Activated naive CD4-positive, alpha-beta T cell treated with anti-CD3 and anti-CD28 coated beads, Interleukin-2, amount 50 U/mL, for 72 hours (primary cell): Measurements from ENCODE around the gene MRNIP. TPM values are rescaled to one million over a fixed set of nuclear protein-coding genes. Genes with fewer than 3 reads are reported as not detected.
"Not testable (repeated sequence)": the region's sequence is repeated elsewhere in the genome, so short reads cannot be mapped to it uniquely, and the experiment has no call there.

ENCODE experiments used
- ATAC-seq, 2 donors: fragments of 150-1000 bp; cut with Tn5 transposase; 2 replicates each; pipeline ENCODE4 v1.10.0; 2021; ENCODE audit warnings: mild to moderate bottlenecking in 2 of 2, moderate library complexity in 2 of 2
- DNase-seq, 2 donors: peaks; one replicate each; pipeline ENCODE4 v3.0.0; 2021 to 2022; ENCODE audit warnings: low spot score in 2 of 2
- H3K27ac Mint-ChIP-seq, 2 donors: one replicate each; pipeline ENCODE4 v1.8.0; 2022; ENCODE audit warnings: mild to moderate bottlenecking in 2 of 2, mixed read lengths in 2 of 2
- H3K36me3 Mint-ChIP-seq, 2 donors: one replicate each; pipeline ENCODE4 v1.8.0; 2022; ENCODE audit warnings: mixed read lengths in 2 of 2
- H3K9me3 Mint-ChIP-seq, 2 donors: one replicate each; pipeline ENCODE4 v1.8.0; 2022; ENCODE audit warnings: mixed read lengths in 2 of 2
- total RNA-seq, 2 donors: library from RNA; stranded (reverse); gene quantifications; one replicate each; pipeline ENCODE4 v1.2.3, GENCODE V29; 2022

MRNIP gene
- total RNA-seq, 2 donors from 2014 or later = 15.0 to 25.1 TPM

DNA sequence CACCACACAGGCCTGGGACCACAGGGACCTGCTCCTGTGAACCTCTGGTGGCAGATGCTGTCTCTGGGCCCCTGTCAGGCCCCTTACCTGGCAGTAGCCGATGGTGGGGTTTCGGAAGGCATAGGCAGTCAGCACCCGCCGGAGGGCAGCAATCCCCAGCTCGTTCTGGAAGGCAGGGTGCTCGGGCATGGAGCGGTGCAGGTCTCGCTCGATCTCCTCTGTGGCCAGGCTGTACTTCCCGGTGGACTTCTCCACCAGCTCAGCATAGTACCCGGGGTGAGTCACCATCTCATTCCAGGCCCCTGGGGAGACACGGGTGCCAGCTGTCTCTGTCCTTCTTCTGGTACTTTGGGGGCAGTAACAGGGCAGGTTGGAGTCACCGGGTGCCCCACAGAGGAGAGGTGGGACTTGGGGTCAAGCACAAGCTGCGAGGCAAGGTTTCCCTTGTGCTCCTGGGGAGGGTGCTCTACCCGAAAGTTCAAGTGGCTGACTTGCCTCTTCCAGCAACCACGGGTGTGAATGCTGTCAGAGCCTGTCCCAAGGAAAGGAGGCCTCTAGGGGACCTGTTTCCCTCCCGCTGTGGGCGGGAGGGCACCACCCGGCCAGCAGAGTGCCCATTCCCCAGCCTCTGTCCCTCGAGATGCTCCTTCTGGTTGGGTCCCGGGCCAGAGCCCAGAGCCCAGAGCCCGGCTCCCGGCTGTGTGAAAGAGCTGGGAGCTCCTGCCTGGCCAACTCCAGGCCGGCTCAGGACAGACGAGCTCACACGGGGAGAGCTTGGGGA, 19.8 kb upstream of the MRNIP start:
- DNase-seq = no peak
- Mint-ChIP-seq H3K36me3 (peaks cover 4 to 21% of the 10 kb centered on the region in 2 donors), H3K27ac (no peak overlapping the region), H3K9me3 (peaks cover 2 to 9% of the 10 kb centered on the region in 2 donors)
- ATAC-seq = no peak

DNA sequence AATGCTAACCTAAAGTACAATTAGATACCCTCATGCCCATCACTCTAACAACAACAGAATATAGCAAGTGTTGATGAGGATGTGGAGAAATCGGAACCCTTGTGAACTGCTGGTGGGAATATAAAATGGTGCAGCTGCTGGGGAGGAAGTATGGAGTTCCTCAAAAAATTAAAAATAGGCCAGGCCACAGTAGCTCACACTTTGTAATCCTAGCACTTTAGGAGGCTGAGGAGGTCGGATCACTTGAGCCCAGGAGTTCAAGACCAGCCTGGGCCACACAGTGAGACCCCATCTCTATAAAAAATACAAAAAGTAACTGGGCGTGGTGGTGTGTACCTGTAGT, 18.0 kb upstream of the MRNIP start:
- Mint-ChIP-seq H3K36me3 (peaks cover 0 to 6% of the 10 kb centered on the region in 2 donors), H3K27ac (no peak overlapping the region), H3K9me3 (no peaks in the 10 kb centered on the region)
- ATAC-seq (no peak), DNase-seq (no peak)

DNA sequence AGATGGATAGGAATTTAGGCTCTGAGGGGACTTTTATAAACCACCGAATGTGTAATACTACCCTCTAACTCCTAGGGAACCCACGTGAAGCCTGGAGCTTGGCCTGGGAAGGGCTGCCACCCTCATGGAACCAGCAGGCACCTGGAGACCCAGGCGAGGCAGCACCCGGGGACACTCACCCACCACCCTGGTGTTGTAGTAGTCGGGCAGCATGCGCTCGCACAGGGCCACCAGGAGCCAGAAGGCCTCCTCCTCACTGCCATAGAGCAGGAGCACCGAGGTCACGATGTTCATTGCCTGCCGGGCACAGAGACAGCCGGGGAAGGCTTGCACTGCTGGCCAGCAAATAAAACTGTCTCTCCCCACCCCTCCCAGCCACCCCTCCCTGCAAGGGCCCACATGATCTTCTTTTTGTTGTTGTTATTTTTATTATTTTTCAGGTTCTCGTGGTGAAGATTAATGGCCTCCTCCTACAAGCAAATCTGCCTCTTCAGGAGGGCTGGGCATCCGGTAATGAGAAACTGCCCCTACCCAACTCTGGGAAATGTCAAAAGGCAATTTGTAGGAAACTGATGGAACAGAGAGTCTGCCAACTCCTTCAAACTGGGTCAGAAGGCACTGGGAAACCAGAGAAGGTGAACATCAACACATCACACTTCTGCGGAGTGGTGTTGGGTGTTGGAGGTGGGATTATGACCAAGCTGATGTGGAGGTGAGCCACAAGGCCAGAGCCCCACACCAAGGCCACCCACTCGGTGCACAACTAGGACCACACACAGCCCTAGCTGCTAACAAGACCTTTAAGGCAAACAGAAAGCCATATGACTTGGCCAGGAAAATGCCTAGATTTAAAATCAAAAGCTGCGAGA, 17.4 kb upstream of the MRNIP start:
- Mint-ChIP-seq H3K9me3 (no peaks in the 10 kb centered on the region), H3K27ac (no peak overlapping the region), H3K36me3 (peaks cover 0 to 6% of the 10 kb centered on the region in 2 donors)
- ATAC-seq (no peak), DNase-seq (no peak)

DNA sequence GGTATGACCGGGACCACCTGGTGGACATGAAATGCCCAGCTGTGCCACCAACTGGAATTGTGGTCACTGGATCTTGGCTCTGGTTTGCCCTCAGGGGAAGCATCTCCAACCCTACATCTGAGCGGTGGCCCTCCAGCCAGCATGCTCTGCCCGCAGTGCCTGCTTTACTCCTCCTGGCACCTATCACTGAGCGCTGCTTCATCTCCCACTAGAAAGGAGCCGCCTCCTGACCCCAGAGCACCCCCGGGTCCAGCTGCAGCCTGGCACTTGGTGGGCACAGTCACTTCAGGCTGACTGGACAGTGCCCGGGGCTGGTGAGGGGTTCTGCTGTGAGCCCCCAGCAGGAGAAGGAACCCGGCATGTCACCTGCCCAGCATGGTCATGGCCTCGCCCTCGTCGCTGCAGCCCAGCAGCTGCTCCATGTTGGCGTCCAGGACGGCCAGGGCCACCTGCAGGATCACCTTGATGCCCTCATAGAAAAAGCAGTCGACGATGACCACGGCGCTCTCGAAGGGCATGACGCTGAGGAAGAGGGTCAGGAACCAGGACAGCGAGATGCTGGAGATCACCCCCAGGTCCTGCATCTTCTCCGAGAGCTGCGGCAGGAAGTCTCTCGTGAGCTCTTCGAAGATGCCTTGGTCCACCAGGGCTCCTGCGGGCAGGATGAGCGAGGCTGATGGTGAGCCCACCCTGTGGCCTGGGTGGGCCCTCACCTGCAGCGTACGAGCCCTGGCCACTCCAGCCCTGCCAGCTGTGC, 16.1 kb upstream of the MRNIP start:
- Mint-ChIP-seq H3K36me3 (peaks cover 0 to 6% of the 10 kb centered on the region in 2 donors), H3K9me3 (no peaks in the 10 kb centered on the region), H3K27ac (no peak overlapping the region)
- no peak for ATAC-seq
- DNase-seq = no peak

DNA sequence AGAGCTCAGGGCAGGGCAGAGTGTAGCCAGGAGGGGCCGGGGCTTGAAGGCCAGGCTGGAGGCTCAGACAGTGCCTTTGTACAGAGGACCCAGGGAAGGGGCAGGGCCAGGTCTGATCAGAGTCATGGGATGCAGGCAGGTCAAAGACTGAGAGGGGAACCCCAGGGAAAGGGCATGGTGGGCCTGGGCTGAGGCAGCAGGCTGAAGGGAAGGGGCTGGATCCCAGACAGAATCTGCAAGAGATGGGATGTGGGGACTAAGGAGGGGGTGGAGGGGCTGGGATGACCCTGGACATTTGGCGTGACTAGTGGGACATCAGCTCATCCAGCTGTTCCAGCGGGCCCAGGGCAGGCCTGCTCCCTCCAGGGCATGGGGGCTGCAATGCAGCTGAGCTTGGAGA, 15.5 kb upstream of the MRNIP start:
- no peaks in the 10 kb centered on the region for H3K9me3 Mint-ChIP-seq
- H3K27ac Mint-ChIP-seq = peak overlapping the region in 1 of 2 donors; percentile 93
- no peak for DNase-seq
- H3K36me3 Mint-ChIP-seq = peaks cover 0 to 6% of the 10 kb centered on the region in 2 donors
- ATAC-seq = no peak

DNA sequence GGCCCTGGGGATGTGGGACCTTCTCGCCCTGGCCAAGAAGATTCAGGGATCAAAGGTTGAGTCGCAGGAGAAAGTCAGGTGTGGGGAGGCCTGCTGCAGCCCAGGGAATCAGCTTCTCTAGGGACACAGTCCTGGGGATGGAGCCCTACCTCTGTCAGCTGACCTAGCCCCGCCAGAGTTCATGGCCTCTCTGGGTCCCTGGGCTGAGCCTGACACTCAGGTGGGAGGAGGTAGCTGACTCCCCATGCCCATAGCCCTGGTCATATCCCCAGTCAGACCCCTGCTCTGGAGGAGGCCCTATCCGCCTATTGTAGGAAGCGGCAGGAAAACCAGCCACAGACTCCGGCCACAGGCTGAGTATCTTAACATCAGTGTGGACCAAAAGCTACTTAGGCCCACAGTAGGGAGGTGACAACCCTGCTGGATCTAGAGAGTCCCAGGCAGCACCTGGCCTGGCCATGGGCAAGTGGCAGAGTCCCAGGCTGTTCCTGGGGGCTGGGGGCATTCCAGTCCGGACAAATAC, 15.0 kb upstream of the MRNIP start:
- H3K27ac Mint-ChIP-seq = peak overlapping the region in 1 of 2 donors; percentile 93
- no peaks in the 10 kb centered on the region for H3K9me3 Mint-ChIP-seq
- ATAC-seq (no peak), DNase-seq (no peak)
- peaks cover 0 to 6% of the 10 kb centered on the region in 2 donors for H3K36me3 Mint-ChIP-seq

DNA sequence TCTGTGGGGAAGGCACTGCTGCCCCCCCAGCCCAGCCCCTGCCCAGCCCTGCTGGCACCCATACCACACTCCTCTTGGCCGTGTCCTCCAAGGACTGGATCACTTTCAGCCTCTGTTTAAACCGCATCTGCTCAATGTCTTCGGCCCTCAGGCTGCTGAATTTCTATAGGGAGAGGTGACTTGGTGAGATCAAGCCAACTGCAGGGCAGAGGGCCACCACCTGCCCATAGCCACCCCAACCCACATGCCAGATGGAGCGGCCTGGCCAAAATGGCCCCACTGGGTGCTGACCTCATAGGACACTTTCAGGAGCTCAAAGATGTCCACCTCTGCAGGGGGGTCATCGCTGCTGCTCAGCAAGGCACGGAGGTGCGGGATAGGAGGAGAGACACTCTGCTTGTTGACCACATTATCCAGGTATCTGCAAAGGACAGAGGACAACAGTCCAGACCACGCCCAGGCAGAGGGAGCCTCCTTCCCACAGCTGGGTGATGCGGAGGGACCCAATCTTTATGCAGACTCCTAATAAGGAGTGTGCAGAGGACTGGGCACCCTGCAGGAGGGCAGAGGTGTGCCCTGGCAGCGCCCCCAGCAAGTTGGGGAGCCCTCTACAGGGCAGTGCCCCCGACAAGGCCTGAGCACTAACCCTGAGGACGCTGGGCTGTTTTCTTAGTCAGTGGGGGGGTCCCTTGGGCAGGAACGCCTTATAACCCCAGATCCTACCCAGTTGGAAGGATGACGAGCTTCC, 14.4 kb upstream of the MRNIP start:
- no peak for DNase-seq
- Mint-ChIP-seq H3K27ac (no peak overlapping the region), H3K9me3 (no peaks in the 10 kb centered on the region), H3K36me3 (peaks cover 0 to 10% of the 10 kb centered on the region in 2 donors)
- no peak for ATAC-seq

DNA sequence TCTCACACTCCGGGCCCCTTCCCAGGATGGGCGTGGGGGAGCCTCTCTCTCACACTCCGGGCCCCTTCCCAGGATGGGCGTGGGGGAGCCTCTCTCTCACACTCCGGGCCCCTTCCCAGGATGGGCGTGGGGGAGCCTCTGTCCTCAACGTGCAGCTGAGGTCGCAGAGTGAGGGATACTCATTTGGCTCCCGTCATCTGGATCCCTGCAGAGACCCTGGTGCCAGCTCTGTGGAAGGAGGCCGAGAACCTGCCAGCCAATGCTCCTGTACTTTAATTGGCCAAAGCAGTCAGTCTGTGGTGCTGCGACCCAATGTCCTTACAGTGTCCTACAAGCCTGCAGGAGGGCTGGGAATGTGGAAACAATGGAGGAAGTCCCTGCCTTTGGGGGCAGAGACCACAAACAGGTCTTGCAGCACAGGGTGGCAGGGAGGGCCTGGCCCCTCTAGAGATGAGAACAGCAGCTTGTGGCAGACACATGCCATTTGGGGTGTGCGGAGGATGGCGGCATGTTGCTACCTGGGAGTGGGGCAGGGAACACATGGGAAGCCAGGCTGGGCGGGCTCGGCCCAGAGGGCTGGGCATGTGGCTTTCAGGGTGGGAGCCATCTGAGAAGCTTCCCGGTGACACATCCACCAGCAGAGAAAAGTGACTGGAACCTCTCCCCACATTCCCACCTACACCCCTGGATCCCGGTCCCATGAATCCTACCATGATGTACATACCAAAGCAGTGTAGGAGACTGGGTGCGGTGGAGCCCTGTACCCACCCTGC, 13.6 kb upstream of the MRNIP start:
- H3K36me3 Mint-ChIP-seq = peaks cover 0 to 5% of the 10 kb centered on the region in 2 donors
- ATAC-seq = no peak
- peak overlapping the region in 1 of 2 donors; percentile 29 for H3K27ac Mint-ChIP-seq
- no peak for DNase-seq
- H3K9me3 Mint-ChIP-seq = no peaks in the 10 kb centered on the region

DNA sequence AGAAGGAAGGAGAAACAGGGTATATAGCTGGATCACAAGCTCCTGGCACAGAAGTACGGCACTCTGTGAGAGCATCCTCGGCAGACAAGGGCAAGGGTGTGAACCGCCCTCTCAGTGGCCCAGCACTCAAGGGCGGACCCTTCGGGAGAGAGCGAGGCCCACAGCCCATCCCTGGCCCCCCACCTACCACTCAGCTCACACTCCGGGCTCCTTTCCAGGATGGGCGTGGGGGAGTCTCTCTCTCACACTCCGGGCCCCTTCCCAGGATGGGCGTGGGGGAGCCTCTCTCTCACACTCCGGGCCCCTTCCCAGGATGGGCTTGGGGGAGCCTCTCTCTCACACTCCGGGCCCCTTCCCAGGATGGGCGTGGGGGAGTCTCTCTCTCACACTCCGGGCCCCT, 12.9 kb upstream of the MRNIP start:
- H3K9me3 Mint-ChIP-seq, H3K36me3 Mint-ChIP-seq, DNase-seq, H3K27ac Mint-ChIP-seq, ATAC-seq: not testable (repeated sequence)

DNA sequence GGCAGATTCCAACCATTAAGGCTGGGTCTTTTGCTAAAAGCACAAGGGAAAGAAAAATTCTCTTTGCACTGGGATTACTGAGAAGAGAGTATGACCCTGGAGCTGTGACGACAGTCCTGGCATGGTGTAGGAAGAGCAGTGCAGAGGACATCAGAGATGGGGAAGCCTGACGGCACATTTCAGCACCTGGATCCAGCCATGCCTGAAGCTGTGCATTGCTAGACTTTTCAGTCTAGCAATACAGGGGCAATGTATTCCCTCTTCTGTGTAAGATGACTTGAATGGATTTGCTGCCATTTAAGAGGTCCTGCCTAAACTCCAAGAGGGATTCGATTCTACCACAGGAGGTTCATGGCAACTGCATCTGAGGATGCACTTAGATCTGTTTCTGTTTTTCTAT, 12.3 kb upstream of the MRNIP start:
- ATAC-seq (no peak), DNase-seq (no peak)
- Mint-ChIP-seq H3K36me3 (peaks cover 0 to 5% of the 10 kb centered on the region in 2 donors), H3K27ac (no peak overlapping the region), H3K9me3 (no peaks in the 10 kb centered on the region)

DNA sequence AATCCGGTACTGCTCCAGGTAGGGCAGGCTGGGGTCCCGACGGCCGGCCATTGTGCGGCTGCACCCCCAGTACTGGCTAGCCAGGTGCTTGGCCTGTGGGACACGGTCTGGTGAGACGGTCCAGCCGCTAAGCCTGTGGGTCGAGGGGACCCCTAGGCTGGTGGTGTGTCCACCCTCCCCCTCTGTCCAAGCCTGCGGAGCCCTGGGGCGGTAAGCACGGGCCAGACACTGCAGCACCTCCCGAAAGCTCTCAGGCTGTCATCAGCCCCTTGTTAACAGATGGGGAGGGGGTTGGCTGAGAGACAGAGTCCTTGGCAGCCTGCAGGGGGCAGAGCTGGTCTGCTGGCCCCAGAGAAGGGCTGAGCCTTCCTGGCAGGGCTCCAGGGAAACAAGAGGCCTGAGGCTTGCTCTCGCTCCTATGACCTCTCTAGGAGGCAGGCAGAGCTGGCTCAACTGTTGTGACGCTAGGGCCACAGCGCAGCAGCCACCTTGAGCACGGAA, 11.8 kb upstream of the MRNIP start:
- H3K36me3 Mint-ChIP-seq = peaks cover 0 to 5% of the 10 kb centered on the region in 2 donors
- DNase-seq (no peak), ATAC-seq (peak; percentile 10 to 13)
- peak overlapping the region in 1 of 2 donors; percentile 36 for H3K27ac Mint-ChIP-seq
- H3K9me3 Mint-ChIP-seq = no peaks in the 10 kb centered on the region

DNA sequence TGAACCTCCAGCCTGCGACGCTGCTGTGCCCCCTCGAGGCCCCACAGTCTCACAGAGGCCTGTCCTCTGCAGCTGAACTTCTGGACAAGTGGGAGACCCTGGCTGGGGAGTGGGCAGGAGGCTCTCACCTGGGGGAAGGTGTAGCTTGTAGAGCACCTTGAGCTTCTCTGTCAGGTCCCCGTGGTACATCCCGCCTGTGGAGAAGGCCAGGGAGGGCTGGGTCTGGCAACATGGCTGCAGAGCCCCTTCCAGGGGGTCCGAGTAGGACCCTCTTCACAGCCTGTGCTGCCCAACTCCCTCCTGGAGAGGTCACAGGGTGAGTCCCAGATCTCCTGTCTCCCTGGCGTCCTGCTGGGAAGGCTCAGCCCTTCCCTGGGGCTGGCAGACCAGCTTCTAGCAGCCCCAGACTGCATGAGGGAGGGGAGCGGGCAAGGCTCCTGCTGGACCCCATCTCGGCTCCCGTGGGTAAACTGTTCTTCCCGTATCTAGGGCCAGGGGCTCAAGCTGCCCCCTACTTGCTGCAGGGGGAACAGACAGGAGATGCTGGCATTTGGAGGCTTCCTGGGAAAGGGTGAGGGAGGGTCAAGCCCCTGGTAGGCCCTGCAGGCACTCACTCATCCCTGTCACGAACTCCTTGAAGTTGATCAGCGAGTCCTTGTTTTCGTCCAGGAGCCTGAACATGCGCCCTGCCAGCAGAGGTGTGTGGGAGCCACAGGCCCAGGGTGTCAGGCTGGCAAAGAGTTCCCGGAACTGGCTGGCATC, 11.2 kb upstream of the MRNIP start:
- Mint-ChIP-seq H3K27ac (peak overlapping the region in 1 of 2 donors; percentile 30), H3K9me3 (no peaks in the 10 kb centered on the region), H3K36me3 (peaks cover 0 to 12% of the 10 kb centered on the region in 2 donors)
- ATAC-seq = no peak
- DNase-seq = no peak

DNA sequence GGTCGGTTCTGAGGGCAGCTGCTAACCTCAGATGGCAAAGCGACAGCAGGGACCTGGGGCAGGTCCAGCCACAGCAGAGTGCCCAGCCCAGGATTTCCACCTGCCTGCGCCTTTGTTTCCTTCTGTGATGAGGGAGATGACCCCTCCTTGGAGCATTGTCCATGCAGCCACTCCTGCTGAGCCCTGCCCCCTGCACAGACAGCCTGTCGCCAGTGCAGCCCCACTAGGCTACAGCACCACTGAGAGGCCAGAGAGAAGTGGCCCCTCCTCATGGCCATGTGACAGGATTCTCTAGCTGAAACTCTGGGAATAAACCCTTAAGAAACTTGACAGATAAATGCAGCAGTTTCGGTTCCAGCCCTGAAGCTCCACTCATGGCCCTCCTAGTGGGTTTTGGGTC, 10.5 kb upstream of the MRNIP start:
- DNase-seq (no peak), ATAC-seq (no peak)
- no peaks in the 10 kb centered on the region for H3K9me3 Mint-ChIP-seq
- peaks cover 0 to 13% of the 10 kb centered on the region in 2 donors for H3K36me3 Mint-ChIP-seq
- H3K27ac Mint-ChIP-seq = peak overlapping the region in 1 of 2 donors; percentile 34

DNA sequence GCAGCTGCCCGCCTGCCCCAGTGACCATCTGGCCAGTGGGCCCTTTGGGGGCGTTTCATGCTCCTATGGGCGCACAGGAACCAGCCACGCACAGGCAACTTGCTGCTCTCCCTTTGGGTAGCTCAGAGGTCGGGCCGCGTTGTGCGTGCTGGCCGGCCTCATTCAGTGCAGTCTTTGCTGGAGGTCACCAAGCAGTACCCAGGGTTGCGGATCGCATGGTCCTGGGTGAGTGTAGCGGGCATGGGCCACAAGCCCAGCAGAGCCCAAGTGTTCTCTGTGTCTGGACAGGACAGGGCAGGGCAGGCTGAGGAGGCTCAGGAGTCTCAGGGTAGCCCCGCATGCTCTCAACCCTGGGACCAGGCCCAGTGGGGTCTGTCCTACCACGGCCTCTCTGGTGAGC, 9.9 kb upstream of the MRNIP start:
- Mint-ChIP-seq H3K9me3 (no peaks in the 10 kb centered on the region), H3K36me3 (peaks cover 0 to 18% of the 10 kb centered on the region in 2 donors), H3K27ac (peak overlapping the region; percentile 34 to 72)
- DNase-seq = no peak
- no peak for ATAC-seq

DNA sequence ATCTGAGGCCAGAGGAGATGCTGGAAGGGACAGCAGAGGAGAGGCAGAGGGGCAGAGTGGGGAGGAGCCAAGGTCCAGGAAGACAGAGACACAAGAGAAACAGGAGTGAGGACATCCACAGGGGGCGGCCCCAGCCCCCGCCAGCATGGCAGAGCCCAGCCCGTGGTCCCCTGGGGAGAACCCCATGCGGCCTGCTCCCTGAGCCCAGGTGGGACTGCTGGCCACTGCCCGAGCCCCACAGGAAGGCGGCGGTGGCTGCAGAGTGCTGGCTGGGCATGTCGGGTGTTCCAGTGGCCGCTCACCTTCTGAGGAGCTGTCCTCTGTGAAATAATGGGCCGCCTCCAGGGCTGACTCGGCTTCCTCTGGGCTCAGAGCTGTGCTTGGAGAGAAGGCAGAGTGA, 8.9 kb upstream of the MRNIP start:
- no peak for DNase-seq
- peak overlapping the region; percentile 6 to 84 for H3K27ac Mint-ChIP-seq
- no peaks in the 10 kb centered on the region for H3K9me3 Mint-ChIP-seq
- peak in 1 of 2 donors; percentile 14 for ATAC-seq
- H3K36me3 Mint-ChIP-seq = peaks cover 5 to 26% of the 10 kb centered on the region in 2 donors
